K562 (cell line): ENCODE measurements around the gene ZNF432. TPM values are rescaled to one million over a fixed set of nuclear protein-coding genes. Genes with fewer than 3 reads are reported as not detected.

Experiments used
- ARNT ChIP-seq, 2 experiments: fragments of 450-650 bp; IDR thresholded peaks; 2 replicates each; pipeline ENCODE4 v1.6.1; 2016; ENCODE audit warnings: mild to moderate bottlenecking in 1 of 2
- BRF1 ChIP-seq: IDR thresholded peaks from 3 replicates; pipeline ENCODE4 v1.6.1; 2011; ENCODE audit warnings: borderline replicate concordance, mild to moderate bottlenecking; ENCODE audit not compliant: insufficient read length; ENCODE audit errors: extremely low read depth
- CBX1 ChIP-seq: sonication (generic); IDR thresholded peaks from 2 replicates; pipeline ENCODE4 v1.6.1; 2016; ENCODE audit warnings: antibody characterized with exemption, low read depth, mild to moderate bottlenecking
- CEBPB ChIP-seq: fragments of 450-650 bp; IDR thresholded peaks from 2 replicates; pipeline ENCODE4 v1.6.1; 2016; ENCODE audit warnings: missing genetic modification characterization, missing compliant biosample characterization
- FIP1L1 ChIP-seq: fragments of 200-400 bp; formaldehyde crosslinking; IDR thresholded peaks from 2 replicates; pipeline ENCODE4 v1.6.1; 2018; ENCODE audit warnings: mild to moderate bottlenecking, low read depth, low read length; ENCODE audit not compliant: poor library complexity, severe bottlenecking
- IRF1 ChIP-seq: sonication (generic); formaldehyde crosslinking; IDR thresholded peaks from 2 replicates; pipeline ENCODE4 v1.8.0; 2022; ENCODE audit warnings: missing genetic modification reagents, mild to moderate bottlenecking, borderline replicate concordance
- KDM4B ChIP-seq, 2 experiments: fragments of 450-650 bp in 1 of 2; sonication (generic) in 1 of 2; IDR thresholded peaks; 2 replicates each; pipeline ENCODE4 v1.6.1; 2016 to 2017; ENCODE audit warnings: borderline replicate concordance in 2 of 2, antibody characterized with exemption in 1 of 2, low read depth in 1 of 2, mild to moderate bottlenecking in 1 of 2
- KLF13 ChIP-seq: fragments of 450-650 bp; IDR thresholded peaks from 2 replicates; pipeline ENCODE4 v1.6.1; 2016; ENCODE audit warnings: missing genetic modification characterization, low read depth, mild to moderate bottlenecking, missing compliant biosample characterization, moderate library complexity, borderline replicate concordance
- LARP7 ChIP-seq: fragments of 450-650 bp; IDR thresholded peaks from 2 replicates; pipeline ENCODE4 v1.6.1; 2016
- NRF1 ChIP-seq, 2 experiments: fragments of 450-650 bp; IDR thresholded peaks in 1 of 2; conservative IDR thresholded peaks in 1 of 2; 2 replicates each; pipeline ENCODE4 v1.6.1; 2014; ENCODE audit warnings: mild to moderate bottlenecking in 2 of 2
- POLR2G ChIP-seq: fragments of 200-400 bp; formaldehyde crosslinking; IDR thresholded peaks from 2 replicates; pipeline ENCODE4 v1.6.1; 2017; ENCODE audit warnings: low read depth, mild to moderate bottlenecking, antibody characterized with exemption, low read length, moderate library complexity
- POLR3A ChIP-seq: IDR thresholded peaks from 2 replicates; pipeline ENCODE4 v1.6.1; 2011; ENCODE audit warnings: borderline replicate concordance, mild to moderate bottlenecking, moderate library complexity; ENCODE audit not compliant: insufficient read length, insufficient read depth; ENCODE audit errors: extremely low read depth
- RERE ChIP-seq: sonication (generic); formaldehyde crosslinking; IDR thresholded peaks from 2 replicates; pipeline ENCODE4 v1.8.0; 2023; ENCODE audit warnings: missing genetic modification reagents, mild to moderate bottlenecking, borderline replicate concordance
- RUNX1 ChIP-seq: sonication (generic); IDR thresholded peaks from 2 replicates; pipeline ENCODE4 v1.6.1; 2016; ENCODE audit warnings: antibody characterized with exemption, low read depth
- ZBTB5 ChIP-seq: fragments of 450-650 bp; IDR thresholded peaks from 2 replicates; pipeline ENCODE4 v1.6.1; 2017; ENCODE audit warnings: antibody characterized with exemption
- ZBTB8A ChIP-seq: fragments of 450-650 bp; IDR thresholded peaks from 2 replicates; pipeline ENCODE4 v1.6.1; 2018; ENCODE audit warnings: mild to moderate bottlenecking, moderate library complexity; ENCODE audit not compliant: partially characterized antibody
- ZFPM2 ChIP-seq: fragments of 250-450 bp; sonication (Bioruptor Pico); IDR thresholded peaks from 2 replicates; pipeline ENCODE4 v1.5.1; 2022; ENCODE audit warnings: mild to moderate bottlenecking
- ZNF354B ChIP-seq: fragments of 250-450 bp; sonication (Bioruptor Pico); IDR thresholded peaks from 2 replicates; pipeline ENCODE4 v1.4.0; 2020
- ZNF780A ChIP-seq: fragments of 250-450 bp; sonication (Bioruptor Pico); IDR thresholded peaks from 2 replicates; pipeline ENCODE4 v1.5.0; 2021; ENCODE audit warnings: mild to moderate bottlenecking
- polyA plus RNA-seq, 8 experiments: library from polyadenylated mRNA; depleted of rRNA in 4 of 8; stranded (reverse) in 5 of 8; unstranded in 3 of 8; fragments of >200 nt; fragmentation: Nextera tagmentation in 2 of 8; fragmentation: Illumina TruSeq in 1 of 8; extraction: Ambion mirVana in 2 of 8; extraction: Trizol in 1 of 8; gene quantifications; 2 replicates each; pipeline versions ENCODE4 v1.2.1 to v1.2.3, GENCODE V29; 2011 to 2014; ENCODE audit warnings: inconsistent platforms in 1 of 8, missing spikeins in 1 of 8
- total RNA-seq, 7 experiments: library from RNA; depleted of rRNA in 6 of 7; stranded (reverse); fragments of >200 nt in 6 of 7; fragmentation: Illumina TruSeq in 2 of 7; extraction: Trizol in 2 of 7; gene quantifications; 2 replicates each; pipeline versions ENCODE4 v1.2.1 to v1.2.3, GENCODE V29; 2011 to 2021; ENCODE audit warnings: low replicate concordance in 1 of 7

The ZNF432 gene
- total and polyA plus RNA-seq, 9 of the 15 experiments (the other 6 are each of a cell fraction or from before 2014, with no cell fraction given) = 2.6 to 6.8 (median 4.0) TPM

GRCh38 chr19:52048555-52049501 is at the start of gene ZNF432 (continued):
- TF ChIP-seq KDM4B (IDR thresholded peaks at IDR 0.05; ENCODE audit: borderline replicate concordance in 2 of 2, low read depth in 1 of 2) (no peak), FIP1L1 (no peak), IRF1 (no peak), ZNF354B (no peak), RERE (CRISPR knock-in tag) (no peak), LARP7 (no peak), ZFPM2 (CRISPR knock-in tag) (no peak), ZBTB8A (no peak), POLR2G (peak; percentile 90), POLR3A (no peak), BRF1 (no peak), NRF1 (conservative IDR thresholded peaks at IDR 0.05 in 1 of 2, IDR thresholded peaks at IDR 0.05 in 1 of 2) (peak; percentile 80 to 84), ARNT (IDR thresholded peaks at IDR 0.05) (no peak; a peak in 1 of 4 replicates), CBX1 (no peak), CEBPB (tag) (no peak), ZNF780A (CRISPR knock-in tag) (no peak), RUNX1 (no peak), ZBTB5 (no peak), KLF13 (no peak)
